A549 (cell line): ENCODE measurements around the gene CCDC54.

ENCODE experiments used
- BCL3 ChIP-seq: fragments of >200 bp; sonication (Bioruptor Twin); formaldehyde crosslinking; IDR thresholded peaks from 3 replicates; pipeline ENCODE4 v1.6.1; 2016
- FOSL2 ChIP-seq, 2 experiments: fragments of 450-650 bp in 1 of 2; fragments of >200 bp in 1 of 2; sonication (Bioruptor Twin) in 1 of 2; formaldehyde crosslinking; IDR thresholded peaks; 2 replicates each; pipeline versions ENCODE4 v1.5.0 to v1.6.1; 2016 to 2020; ENCODE audit warnings: mild to moderate bottlenecking in 1 of 2, moderate library complexity in 1 of 2
- MAX ChIP-seq: IDR thresholded peaks from 2 replicates; pipeline ENCODE4 v1.6.1; 2012
- RCOR1 ChIP-seq: fragments of 150-350 bp; IDR thresholded peaks from 2 replicates; pipeline ENCODE4 v1.6.1; 2014; ENCODE audit warnings: antibody characterized with exemption, low read length, low read depth
- USF2 ChIP-seq: fragments of 450-650 bp; IDR thresholded peaks from 2 replicates; pipeline ENCODE4 v1.6.1; 2014; ENCODE audit warnings: antibody characterized with exemption
- TF ChIP-seq, protein P1 (sequence below): fragments of >200 bp; sonication (Bioruptor Twin); formaldehyde crosslinking; IDR thresholded peaks from 3 replicates; pipeline ENCODE4 v1.5.1; 2016

DNA sequence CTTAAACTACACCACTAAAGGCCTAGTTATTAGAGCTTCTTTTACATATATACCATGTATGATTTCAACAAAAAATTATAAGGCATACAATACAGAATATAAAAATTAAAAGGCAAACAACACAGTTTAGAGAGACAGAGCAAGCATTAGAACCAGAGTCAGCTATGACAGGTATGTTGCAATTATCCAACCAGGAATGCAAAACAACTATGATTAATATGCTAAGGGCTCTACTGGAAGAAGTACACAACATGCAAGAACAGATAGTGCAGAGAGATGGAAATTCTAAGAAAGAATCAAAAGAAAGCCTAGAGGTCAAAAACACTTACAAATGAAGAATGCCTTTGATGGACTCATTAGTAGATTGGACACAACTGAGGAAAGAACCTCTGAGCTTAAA lies 39.6 kb downstream of the CCDC54 start:
- TF ChIP-seq MAX (no peak), USF2 (no peak), RCOR1 (no peak), BCL3 (no peak), FOSL2 (IDR thresholded peaks at IDR 0.05) (no peak), FOSL2 (CRISPR knock-in tag; IDR thresholded peaks at IDR 0.05) (no peak)
- TF ChIP-seq, protein P1, sequence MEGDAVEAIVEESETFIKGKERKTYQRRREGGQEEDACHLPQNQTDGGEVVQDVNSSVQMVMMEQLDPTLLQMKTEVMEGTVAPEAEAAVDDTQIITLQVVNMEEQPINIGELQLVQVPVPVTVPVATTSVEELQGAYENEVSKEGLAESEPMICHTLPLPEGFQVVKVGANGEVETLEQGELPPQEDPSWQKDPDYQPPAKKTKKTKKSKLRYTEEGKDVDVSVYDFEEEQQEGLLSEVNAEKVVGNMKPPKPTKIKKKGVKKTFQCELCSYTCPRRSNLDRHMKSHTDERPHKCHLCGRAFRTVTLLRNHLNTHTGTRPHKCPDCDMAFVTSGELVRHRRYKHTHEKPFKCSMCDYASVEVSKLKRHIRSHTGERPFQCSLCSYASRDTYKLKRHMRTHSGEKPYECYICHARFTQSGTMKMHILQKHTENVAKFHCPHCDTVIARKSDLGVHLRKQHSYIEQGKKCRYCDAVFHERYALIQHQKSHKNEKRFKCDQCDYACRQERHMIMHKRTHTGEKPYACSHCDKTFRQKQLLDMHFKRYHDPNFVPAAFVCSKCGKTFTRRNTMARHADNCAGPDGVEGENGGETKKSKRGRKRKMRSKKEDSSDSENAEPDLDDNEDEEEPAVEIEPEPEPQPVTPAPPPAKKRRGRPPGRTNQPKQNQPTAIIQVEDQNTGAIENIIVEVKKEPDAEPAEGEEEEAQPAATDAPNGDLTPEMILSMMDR = no peak
